Measurements from ENCODE around the gene DCN.
"Not testable (repeated sequence)": the region's sequence is repeated elsewhere in the genome, so short reads cannot be mapped to it uniquely, and the experiment has no call there.

Gene DCN

GRCh38 chr12:91210618-91211017 lies 28.0 kb upstream of the DCN start:
- Histone ChIP-seq H3K4me1 (no peaks in the 10 kb centered on the region), H3K27me3 (no peaks in the 10 kb centered on the region), H3K4me3 (no peak overlapping the region), H3K36me3 (no peaks in the 10 kb centered on the region), H3K9me3 (no peaks in the 10 kb centered on the region), H3K27ac (no peak overlapping the region)
- no peak for DNase-seq
- TF ChIP-seq, protein P1, sequence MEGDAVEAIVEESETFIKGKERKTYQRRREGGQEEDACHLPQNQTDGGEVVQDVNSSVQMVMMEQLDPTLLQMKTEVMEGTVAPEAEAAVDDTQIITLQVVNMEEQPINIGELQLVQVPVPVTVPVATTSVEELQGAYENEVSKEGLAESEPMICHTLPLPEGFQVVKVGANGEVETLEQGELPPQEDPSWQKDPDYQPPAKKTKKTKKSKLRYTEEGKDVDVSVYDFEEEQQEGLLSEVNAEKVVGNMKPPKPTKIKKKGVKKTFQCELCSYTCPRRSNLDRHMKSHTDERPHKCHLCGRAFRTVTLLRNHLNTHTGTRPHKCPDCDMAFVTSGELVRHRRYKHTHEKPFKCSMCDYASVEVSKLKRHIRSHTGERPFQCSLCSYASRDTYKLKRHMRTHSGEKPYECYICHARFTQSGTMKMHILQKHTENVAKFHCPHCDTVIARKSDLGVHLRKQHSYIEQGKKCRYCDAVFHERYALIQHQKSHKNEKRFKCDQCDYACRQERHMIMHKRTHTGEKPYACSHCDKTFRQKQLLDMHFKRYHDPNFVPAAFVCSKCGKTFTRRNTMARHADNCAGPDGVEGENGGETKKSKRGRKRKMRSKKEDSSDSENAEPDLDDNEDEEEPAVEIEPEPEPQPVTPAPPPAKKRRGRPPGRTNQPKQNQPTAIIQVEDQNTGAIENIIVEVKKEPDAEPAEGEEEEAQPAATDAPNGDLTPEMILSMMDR (IDR thresholded peaks at IDR 0.05), result no peak
- intact Hi-C loops (cut with DNase I; ENCODE audit: low total_unique reads), result no loop called here

DNA sequence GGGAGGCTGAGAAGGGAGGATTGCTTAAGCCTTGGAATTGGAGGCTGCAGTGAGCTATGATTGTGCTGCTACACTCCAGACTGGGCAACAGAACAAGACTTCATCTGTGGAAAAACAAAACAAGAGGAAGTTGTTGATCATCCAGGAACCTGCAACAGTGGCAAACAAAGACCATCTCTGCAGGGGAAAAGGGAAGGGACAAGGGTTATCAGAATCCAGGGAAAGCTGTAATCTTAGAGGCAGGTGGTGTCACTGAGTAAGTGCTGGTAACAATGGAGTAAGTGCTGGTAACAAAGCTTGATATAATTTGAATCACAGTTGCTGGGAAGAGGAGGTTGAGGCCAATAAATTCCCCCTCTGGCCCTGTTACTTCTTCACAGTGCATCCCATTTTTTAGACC lies 27.5 kb upstream of the DCN start:
- TF ChIP-seq, protein P1 (IDR thresholded peaks at IDR 0.05), result no peak
- Histone ChIP-seq H3K27ac (no peak overlapping the region), H3K27me3 (no peaks in the 10 kb centered on the region), H3K9me3 (no peaks in the 10 kb centered on the region), H3K4me3 (no peak overlapping the region), H3K4me1 (no peaks in the 10 kb centered on the region), H3K36me3 (no peaks in the 10 kb centered on the region)
- no peak for DNase-seq
- intact Hi-C loops (cut with DNase I; ENCODE audit: low total_unique reads), result no loop called here

- H3K36me3 ChIP-seq; DNase-seq; intact Hi-C loops (cut with DNase I; ENCODE audit: low total_unique reads); H3K4me3 ChIP-seq; H3K27me3 ChIP-seq; H3K4me1 ChIP-seq; H3K9me3 ChIP-seq; H3K27ac ChIP-seq: not testable (repeated sequence)
Observed at GRCh38 chr12:91207301-91207700, 24.7 kb upstream of the DCN start.

DNA sequence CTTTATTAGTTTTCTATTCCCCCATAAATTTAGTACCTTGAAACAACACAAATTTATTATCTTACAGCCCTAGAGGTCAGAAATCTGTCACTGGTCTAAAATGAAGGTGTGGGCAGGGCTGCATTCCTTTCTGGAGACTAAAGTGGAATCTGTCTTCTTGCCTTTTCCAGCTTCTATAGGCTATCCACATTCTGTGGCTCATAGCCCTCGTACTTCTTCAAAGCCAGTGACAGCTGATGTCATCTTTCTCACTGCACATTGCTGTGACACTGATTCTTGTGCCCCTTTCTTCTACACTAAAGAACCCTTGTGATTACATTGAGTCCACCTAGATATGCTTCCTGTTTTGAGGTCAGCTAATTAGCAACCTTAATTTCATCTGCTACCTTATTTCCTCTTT lies 23.2 kb upstream of the DCN start:
- Histone ChIP-seq H3K4me3 (no peak overlapping the region), H3K27me3 (no peaks in the 10 kb centered on the region), H3K27ac (no peak overlapping the region), H3K9me3 (no peaks in the 10 kb centered on the region), H3K36me3 (no peaks in the 10 kb centered on the region), H3K4me1 (no peaks in the 10 kb centered on the region)
- intact Hi-C loops (cut with DNase I; ENCODE audit: low total_unique reads), result no loop called here
- DNase-seq, result no peak
- TF ChIP-seq, protein P1 (IDR thresholded peaks at IDR 0.05), result no peak

- TF ChIP-seq, protein P1 (IDR thresholded peaks at IDR 0.05), result no peak
- H3K36me3 ChIP-seq, result no peaks in the 10 kb centered on the region
Observed at GRCh38 chr12:91204421-91204820, 21.8 kb upstream of the DCN start.

DNA sequence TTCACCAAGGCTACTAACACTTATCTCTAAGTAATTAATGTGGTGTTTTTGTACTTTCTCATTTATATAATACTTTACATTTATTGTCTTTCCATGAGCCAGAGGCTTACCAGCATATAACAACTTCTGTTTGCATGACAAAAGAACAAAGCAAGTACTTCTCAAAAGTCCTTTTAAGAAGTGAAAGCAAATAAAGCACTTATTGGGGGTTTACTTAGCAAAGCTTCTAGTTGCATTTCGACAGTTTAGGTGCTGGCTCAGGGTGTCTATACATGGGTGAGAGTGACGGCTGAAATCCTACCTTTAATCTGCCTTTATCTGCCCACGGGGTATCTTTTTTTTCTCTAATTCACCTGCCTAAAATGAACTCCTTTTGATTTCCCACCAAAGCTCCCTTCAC lies 21.0 kb upstream of the DCN start:
- DNase-seq, result no peak
- H3K27ac ChIP-seq, result no peak overlapping the region
- H3K27me3 ChIP-seq, result no peaks in the 10 kb centered on the region
- H3K4me3 ChIP-seq, result no peak overlapping the region
- intact Hi-C loops (cut with DNase I; ENCODE audit: low total_unique reads), result no loop called here
- H3K4me1 ChIP-seq, result no peaks in the 10 kb centered on the region
- TF ChIP-seq, protein P1 (IDR thresholded peaks at IDR 0.05), result no peak
- no peaks in the 10 kb centered on the region for H3K9me3 ChIP-seq
- H3K36me3 ChIP-seq, result no peaks in the 10 kb centered on the region

More at GRCh38 chr12:91204421-91204820, 21.8 kb upstream of the DCN start:
- intact Hi-C loops (cut with DNase I; ENCODE audit: low total_unique reads), result no loop called here
- no peaks in the 10 kb centered on the region for H3K9me3 ChIP-seq
- H3K4me1 ChIP-seq, result no peaks in the 10 kb centered on the region
- DNase-seq, result no peak
- no peak overlapping the region for H3K4me3 ChIP-seq
- no peak overlapping the region for H3K27ac ChIP-seq
- H3K27me3 ChIP-seq, result no peaks in the 10 kb centered on the region
